Measurements from ENCODE around the gene ASMT.
"Not testable (repeated sequence)": the region's sequence is repeated elsewhere in the genome, so short reads cannot be mapped to it uniquely, and the experiment has no call there.

Gene ASMT, protein sequence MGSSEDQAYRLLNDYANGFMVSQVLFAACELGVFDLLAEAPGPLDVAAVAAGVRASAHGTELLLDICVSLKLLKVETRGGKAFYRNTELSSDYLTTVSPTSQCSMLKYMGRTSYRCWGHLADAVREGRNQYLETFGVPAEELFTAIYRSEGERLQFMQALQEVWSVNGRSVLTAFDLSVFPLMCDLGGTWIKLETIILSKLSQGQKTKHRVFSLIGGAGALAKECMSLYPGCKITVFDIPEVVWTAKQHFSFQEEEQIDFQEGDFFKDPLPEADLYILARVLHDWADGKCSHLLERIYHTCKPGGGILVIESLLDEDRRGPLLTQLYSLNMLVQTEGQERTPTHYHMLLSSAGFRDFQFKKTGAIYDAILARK

GRCh38 chrX:1614927-1615326, at the start of gene ASMT:
ASMT (plus strand) TSS chrX:1615059; CDS start chrX:1615200, 141 bp downstream.
- H3K79me2 ChIP-seq (ENCODE audit: insufficient read depth, low read length), result no peaks in the 10 kb centered on the region
- no peak within 1 kb of the TSS for H2AFZ ChIP-seq (ENCODE audit: low read depth, low read length, severe bottlenecking)
- H3K4me2 ChIP-seq (ENCODE audit: low read depth, low read length, poor library complexity, severe bottlenecking), result no peak within 1 kb of the TSS
- H3K36me3 ChIP-seq (ENCODE audit: low read length), result no peaks in the 10 kb centered on the region
- H3K9me2 ChIP-seq (replicated peaks; ENCODE audit: insufficient read depth, low read length), result no peaks in the 10 kb centered on the region
- no peak within 1 kb of the TSS for H3K4me3 ChIP-seq (ENCODE audit: insufficient read depth, low read length, poor library complexity, severe bottlenecking)
- no peak within 1 kb of the TSS for H3K27ac ChIP-seq (ENCODE audit: low read depth, low read length)
- TF ChIP-seq, protein P1, sequence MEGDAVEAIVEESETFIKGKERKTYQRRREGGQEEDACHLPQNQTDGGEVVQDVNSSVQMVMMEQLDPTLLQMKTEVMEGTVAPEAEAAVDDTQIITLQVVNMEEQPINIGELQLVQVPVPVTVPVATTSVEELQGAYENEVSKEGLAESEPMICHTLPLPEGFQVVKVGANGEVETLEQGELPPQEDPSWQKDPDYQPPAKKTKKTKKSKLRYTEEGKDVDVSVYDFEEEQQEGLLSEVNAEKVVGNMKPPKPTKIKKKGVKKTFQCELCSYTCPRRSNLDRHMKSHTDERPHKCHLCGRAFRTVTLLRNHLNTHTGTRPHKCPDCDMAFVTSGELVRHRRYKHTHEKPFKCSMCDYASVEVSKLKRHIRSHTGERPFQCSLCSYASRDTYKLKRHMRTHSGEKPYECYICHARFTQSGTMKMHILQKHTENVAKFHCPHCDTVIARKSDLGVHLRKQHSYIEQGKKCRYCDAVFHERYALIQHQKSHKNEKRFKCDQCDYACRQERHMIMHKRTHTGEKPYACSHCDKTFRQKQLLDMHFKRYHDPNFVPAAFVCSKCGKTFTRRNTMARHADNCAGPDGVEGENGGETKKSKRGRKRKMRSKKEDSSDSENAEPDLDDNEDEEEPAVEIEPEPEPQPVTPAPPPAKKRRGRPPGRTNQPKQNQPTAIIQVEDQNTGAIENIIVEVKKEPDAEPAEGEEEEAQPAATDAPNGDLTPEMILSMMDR (IDR thresholded peaks at IDR 0.05; ENCODE audit: insufficient read depth, low read length, poor library complexity, severe bottlenecking), result no peak
- TF ChIP-seq EZH2phosphoT487 (conservative IDR thresholded peaks at IDR 0.05; ENCODE audit: low read length), result no peak
- no peaks in the 10 kb centered on the region for H3F3A ChIP-seq (ENCODE audit: insufficient read depth)
- H3K9ac ChIP-seq (ENCODE audit: low read length), result no peak within 1 kb of the TSS
- H4K20me1 ChIP-seq (ENCODE audit: low read depth, low read length), result no peaks in the 10 kb centered on the region
- no peaks in the 10 kb centered on the region for H3K27me3 ChIP-seq (ENCODE audit: low read length)
- no peaks in the 10 kb centered on the region for H3K9me3 ChIP-seq (ENCODE audit: insufficient read depth, low read length)

GRCh38 chrX:1574181-1574580, 40.7 kb upstream of the ASMT start:
- not testable (repeated sequence) for H3F3A ChIP-seq (ENCODE audit: insufficient read depth); H3K36me3 ChIP-seq (ENCODE audit: low read length); H2AFZ ChIP-seq (ENCODE audit: low read depth, low read length, severe bottlenecking); H3K27ac ChIP-seq (ENCODE audit: low read depth, low read length); H4K20me1 ChIP-seq (ENCODE audit: low read depth, low read length); H3K79me2 ChIP-seq (ENCODE audit: insufficient read depth, low read length); H3K27me3 ChIP-seq (ENCODE audit: low read length); H3K9me3 ChIP-seq (ENCODE audit: insufficient read depth, low read length); H3K4me2 ChIP-seq (ENCODE audit: low read depth, low read length, poor library complexity, severe bottlenecking); H3K4me3 ChIP-seq (ENCODE audit: insufficient read depth, low read length, poor library complexity, severe bottlenecking); H3K9ac ChIP-seq (ENCODE audit: low read length); H3K9me2 ChIP-seq (replicated peaks; ENCODE audit: insufficient read depth, low read length)

DNA sequence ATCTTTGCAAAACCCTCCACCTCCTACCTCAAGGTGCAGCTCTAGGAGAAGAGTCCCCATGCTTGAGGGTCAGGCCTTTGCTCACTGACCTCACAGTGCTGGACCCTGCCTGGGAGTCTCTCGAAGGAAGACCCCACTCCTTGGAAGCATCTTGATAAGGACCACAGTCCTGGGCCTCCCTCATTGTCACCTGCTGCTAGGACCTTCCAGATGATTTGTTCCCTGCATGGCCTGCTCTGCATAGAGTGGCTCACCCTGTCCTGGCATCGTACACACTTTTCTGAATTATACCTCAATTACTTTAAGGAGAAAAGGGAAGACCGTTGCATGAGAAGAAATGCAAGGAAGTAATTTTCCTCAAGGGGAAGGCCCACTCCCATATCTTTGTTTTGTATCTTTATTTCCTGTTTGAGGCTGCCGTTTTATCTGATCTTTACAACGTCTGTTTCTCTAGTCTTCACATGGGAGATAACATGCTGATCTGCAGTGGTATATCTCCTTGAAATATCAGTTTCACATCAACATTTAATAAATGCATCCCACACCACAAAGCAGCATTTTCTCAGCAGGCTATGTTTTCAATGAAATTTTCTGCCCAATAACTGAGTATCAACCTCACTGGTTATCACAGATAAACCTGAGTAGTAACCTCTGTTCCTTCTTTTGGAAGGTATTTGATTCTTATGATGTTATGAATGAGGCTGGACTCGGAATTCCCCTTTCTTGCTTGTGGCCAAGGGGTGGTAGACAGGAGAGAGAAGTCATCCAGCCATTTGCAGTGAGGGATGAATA, 38.5 kb upstream of the ASMT start:
- no peak overlapping the region for H3K4me2 ChIP-seq (ENCODE audit: low read depth, low read length, poor library complexity, severe bottlenecking)
- H3K79me2 ChIP-seq (ENCODE audit: insufficient read depth, low read length), result no peaks in the 10 kb centered on the region
- no peaks in the 10 kb centered on the region for H3K36me3 ChIP-seq (ENCODE audit: low read length)
- no peak overlapping the region for H3K27ac ChIP-seq (ENCODE audit: low read depth, low read length)
- no peak overlapping the region for H3K4me3 ChIP-seq (ENCODE audit: insufficient read depth, low read length, poor library complexity, severe bottlenecking)
- no peaks in the 10 kb centered on the region for H4K20me1 ChIP-seq (ENCODE audit: low read depth, low read length)
- no peaks in the 10 kb centered on the region; the same call in 1 of the 2 replicates for H3F3A ChIP-seq (ENCODE audit: insufficient read depth)
- no peaks in the 10 kb centered on the region for H3K27me3 ChIP-seq (ENCODE audit: low read length)
- H3K9me2 ChIP-seq (replicated peaks; ENCODE audit: insufficient read depth, low read length), result no peaks in the 10 kb centered on the region
- H3K9ac ChIP-seq (ENCODE audit: low read length), result no peak overlapping the region
- no peaks in the 10 kb centered on the region for H3K9me3 ChIP-seq (ENCODE audit: insufficient read depth, low read length)
- no peak overlapping the region for H2AFZ ChIP-seq (ENCODE audit: low read depth, low read length, severe bottlenecking)
- no peak for TF ChIP-seq EZH2phosphoT487 (conservative IDR thresholded peaks at IDR 0.05; ENCODE audit: low read length)
- TF ChIP-seq, protein P1 (IDR thresholded peaks at IDR 0.05; ENCODE audit: insufficient read depth, low read length, poor library complexity, severe bottlenecking), result no peak

- no peak overlapping the region for H3K9ac ChIP-seq (ENCODE audit: low read length)
- no peaks in the 10 kb centered on the region for H3K9me2 ChIP-seq (replicated peaks; ENCODE audit: insufficient read depth, low read length)
- H3K4me2 ChIP-seq (ENCODE audit: low read depth, low read length, poor library complexity, severe bottlenecking), result no peak overlapping the region
- H3K36me3 ChIP-seq (ENCODE audit: low read length), result no peaks in the 10 kb centered on the region
- H3K79me2 ChIP-seq (ENCODE audit: insufficient read depth, low read length), result no peaks in the 10 kb centered on the region
- H3K27me3 ChIP-seq (ENCODE audit: low read length), result no peaks in the 10 kb centered on the region
- no peaks in the 10 kb centered on the region for H4K20me1 ChIP-seq (ENCODE audit: low read depth, low read length)
- no peak overlapping the region for H3K4me3 ChIP-seq (ENCODE audit: insufficient read depth, low read length, poor library complexity, severe bottlenecking)
- peaks cover 3% of the 10 kb centered on the region; the same call in 1 of the 2 replicates for H3F3A ChIP-seq (ENCODE audit: insufficient read depth)
- TF ChIP-seq EZH2phosphoT487 (conservative IDR thresholded peaks at IDR 0.05; ENCODE audit: low read length), result no peak
- TF ChIP-seq, protein P1 (IDR thresholded peaks at IDR 0.05; ENCODE audit: insufficient read depth, low read length, poor library complexity, severe bottlenecking), result no peak
- no peaks in the 10 kb centered on the region for H3K9me3 ChIP-seq (ENCODE audit: insufficient read depth, low read length)
- no peak overlapping the region for H3K27ac ChIP-seq (ENCODE audit: low read depth, low read length)
- no peak overlapping the region for H2AFZ ChIP-seq (ENCODE audit: low read depth, low read length, severe bottlenecking)
Observed at GRCh38 chrX:1577845-1578244, 37.0 kb upstream of the ASMT start.
